OCI-LY3 (cell line): ENCODE data around the gene NTPCR.

Experiments used
- CTCF ChIP-seq: fragments of 200-600, 300-600 bp; sonication (generic); IDR thresholded peaks from 2 replicates; pipeline ENCODE4 v1.5.1; 2014; ENCODE audit warnings: antibody characterized with exemption, low read length, low read depth
- EZH2phosphoT487 ChIP-seq: fragments of 200-600 bp; shearing (Covaris generic); IDR thresholded peaks from 2 replicates; pipeline ENCODE4 v1.6.1; 2018; ENCODE audit warnings: antibody characterized with exemption, mixed run types, low read depth

DNA sequence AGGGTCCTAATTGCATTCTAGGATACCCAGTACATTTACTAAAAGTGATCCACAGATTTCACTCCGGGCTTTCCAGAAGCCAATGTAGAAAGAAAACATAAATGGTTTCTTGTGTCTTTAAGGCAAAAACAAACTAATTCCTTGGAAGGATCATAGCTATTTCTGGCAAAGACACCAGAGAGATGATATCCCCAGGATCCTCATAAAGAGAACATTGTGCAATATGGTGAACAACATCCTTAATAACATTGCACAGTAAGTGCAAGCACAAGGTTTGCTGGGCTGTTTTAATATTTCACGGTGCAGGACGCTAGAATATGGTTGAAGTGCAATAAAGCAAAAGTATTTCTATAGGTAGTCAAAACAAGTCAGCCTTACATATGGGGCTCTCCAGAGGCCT is 83.0 kb downstream of the NTPCR start:
- TF ChIP-seq CTCF (no peak), EZH2phosphoT487 (no peak)
